Activated CD8-positive, alpha-beta memory T cell treated with anti-CD3 and anti-CD28 coated beads, Interleukin-2, amount 50 U/mL, for 1 hour (primary cell): ENCODE results near the gene TNFAIP3.
"Not testable (repeated sequence)": the region's sequence is repeated elsewhere in the genome, so short reads cannot be mapped to it uniquely, and the experiment has no call there.

Source experiments
- DNase-seq: peaks from one replicate; pipeline ENCODE4 v3.0.0-alpha.2; 2020; ENCODE audit errors: extremely low read depth

Gene TNFAIP3

DNA sequence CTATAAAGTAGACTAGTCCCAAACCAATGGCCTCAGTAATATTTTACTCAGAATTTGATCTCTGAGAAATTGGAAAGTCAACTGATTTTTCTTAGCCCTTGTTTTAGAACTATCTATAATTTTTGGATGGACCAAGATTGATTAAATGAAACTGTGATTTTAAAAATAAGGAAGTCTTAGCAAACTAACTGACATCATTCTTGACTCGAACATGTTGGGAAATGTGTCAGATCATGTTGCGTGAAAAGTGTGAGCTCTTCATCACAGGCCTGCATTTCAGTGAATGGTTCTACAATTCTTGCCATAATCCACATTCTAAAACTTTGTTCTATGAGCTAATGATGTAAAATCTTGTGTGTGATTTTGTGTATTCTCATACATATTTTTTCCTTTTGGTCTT is 11.0 kb downstream of the TNFAIP3 start:
- no peak for DNase-seq

DNA sequence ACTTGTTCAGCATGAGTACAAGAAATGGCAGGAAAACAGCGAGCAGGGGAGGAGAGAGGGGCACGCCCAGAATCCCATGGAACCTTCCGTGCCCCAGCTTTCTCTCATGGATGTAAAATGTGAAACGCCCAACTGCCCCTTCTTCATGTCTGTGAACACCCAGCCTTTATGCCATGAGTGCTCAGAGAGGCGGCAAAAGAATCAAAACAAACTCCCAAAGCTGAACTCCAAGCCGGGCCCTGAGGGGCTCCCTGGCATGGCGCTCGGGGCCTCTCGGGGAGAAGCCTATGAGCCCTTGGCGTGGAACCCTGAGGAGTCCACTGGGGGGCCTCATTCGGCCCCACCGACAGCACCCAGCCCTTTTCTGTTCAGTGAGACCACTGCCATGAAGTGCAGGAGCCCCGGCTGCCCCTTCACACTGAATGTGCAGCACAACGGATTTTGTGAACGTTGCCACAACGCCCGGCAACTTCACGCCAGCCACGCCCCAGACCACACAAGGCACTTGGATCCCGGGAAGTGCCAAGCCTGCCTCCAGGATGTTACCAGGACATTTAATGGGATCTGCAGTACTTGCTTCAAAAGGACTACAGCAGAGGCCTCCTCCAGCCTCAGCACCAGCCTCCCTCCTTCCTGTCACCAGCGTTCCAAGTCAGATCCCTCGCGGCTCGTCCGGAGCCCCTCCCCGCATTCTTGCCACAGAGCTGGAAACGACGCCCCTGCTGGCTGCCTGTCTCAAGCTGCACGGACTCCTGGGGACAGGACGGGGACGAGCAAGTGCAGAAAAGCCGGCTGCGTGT is 11.6 kb downstream of the TNFAIP3 start:
- DNase-seq: no peak

DNA sequence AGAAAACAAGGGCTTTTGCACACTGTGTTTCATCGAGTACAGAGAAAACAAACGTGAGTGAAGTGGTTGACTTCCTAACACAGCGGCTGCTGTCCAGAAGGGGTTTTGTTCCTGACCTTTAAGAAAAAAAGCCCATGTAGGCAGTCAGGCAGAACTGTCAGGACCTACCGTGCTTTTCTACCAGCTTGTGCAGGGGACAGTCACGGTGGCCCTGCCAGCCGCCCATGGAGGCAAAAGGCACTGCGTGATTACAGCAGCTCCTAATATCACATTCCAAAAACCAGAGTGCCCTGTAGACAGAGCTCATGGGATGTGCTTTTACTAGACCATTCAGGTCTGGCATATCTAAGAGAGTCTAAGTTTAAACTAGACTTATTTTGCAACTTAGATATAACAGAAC is 12.2 kb downstream of the TNFAIP3 start:
- no peak for DNase-seq

DNA sequence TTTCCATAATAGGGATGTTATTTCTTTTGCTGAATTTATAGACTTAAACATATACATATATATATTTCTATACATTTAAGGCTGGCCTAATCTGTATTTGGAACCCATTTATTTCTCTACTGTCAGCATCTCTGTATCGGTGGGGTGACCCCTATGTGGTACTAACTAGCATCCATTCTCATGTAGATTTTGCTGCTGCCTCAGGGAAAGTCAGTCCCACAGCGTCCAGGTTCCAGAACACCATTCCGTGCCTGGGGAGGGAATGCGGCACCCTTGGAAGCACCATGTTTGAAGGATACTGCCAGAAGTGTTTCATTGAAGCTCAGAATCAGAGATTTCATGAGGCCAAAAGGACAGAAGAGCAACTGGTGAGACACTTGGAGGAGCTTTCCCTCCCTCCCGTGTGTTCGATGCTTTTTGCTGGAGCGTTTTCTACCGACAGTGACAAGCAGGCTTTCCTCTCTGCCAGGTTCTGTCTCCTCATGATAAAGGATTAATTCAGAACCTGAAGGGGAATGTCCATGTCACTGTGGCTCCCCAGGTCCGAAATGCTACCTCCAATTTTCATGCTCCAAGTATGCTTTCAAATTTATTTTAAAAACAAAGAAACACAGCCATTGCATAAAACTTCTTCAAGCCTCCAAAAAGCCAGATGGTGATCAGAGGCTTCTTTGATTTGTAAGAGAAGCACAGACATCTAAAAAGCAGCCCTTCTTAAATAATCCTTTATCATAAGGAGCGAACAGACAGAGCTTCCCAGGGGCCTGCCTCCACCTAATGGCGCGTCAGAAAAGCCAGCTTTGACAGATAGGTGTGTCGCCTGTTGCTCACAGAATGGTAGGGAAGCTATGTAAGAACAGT is 13.1 kb downstream of the TNFAIP3 start:
- no peak for DNase-seq

DNA sequence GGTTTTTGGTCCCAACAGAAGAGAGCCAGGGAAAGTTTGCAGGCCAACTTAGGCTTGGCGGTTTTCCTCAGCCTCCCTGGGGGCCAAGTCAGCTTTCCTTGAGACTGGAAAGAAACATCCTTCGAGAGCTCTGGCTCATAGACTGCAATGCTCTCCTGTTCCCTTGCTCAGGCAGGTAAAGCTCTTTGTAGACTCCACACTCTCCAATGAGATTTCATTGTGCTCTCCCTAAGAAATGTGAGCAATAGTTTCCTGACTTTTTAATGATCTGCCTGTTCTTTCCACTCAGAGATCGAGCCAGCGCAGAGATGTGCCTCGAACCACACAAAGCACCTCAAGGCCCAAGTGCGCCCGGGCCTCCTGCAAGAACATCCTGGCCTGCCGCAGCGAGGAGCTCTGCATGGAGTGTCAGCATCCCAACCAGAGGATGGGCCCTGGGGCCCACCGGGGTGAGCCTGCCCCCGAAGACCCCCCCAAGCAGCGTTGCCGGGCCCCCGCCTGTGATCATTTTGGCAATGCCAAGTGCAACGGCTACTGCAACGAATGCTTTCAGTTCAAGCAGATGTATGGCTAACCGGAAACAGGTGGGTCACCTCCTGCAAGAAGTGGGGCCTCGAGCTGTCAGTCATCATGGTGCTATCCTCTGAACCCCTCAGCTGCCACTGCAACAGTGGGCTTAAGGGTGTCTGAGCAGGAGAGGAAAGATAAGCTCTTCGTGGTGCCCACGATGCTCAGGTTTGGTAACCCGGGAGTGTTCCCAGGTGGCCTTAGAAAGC is 13.9 kb downstream of the TNFAIP3 start:
- DNase-seq: no peak

DNA sequence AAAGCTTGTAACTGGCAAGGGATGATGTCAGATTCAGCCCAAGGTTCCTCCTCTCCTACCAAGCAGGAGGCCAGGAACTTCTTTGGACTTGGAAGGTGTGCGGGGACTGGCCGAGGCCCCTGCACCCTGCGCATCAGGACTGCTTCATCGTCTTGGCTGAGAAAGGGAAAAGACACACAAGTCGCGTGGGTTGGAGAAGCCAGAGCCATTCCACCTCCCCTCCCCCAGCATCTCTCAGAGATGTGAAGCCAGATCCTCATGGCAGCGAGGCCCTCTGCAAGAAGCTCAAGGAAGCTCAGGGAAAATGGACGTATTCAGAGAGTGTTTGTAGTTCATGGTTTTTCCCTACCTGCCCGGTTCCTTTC is 14.4 kb downstream of the TNFAIP3 start:
- no peak for DNase-seq

DNA sequence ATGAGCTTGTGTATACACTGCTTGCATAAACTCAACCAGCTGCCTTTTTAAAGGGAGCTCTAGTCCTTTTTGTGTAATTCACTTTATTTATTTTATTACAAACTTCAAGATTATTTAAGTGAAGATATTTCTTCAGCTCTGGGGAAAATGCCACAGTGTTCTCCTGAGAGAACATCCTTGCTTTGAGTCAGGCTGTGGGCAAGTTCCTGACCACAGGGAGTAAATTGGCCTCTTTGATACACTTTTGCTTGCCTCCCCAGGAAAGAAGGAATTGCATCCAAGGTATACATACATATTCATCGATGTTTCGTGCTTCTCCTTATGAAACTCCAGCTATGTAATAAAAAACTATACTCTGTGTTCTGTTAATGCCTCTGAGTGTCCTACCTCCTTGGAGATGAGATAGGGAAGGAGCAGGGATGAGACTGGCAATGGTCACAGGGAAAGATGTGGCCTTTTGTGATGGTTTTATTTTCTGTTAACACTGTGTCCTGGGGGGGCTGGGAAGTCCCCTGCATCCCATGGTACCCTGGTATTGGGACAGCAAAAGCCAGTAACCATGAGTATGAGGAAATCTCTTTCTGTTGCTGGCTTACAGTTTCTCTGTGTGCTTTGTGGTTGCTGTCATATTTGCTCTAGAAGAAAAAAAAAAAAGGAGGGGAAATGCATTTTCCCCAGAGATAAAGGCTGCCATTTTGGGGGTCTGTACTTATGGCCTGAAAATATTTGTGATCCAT is 15.3 kb downstream of the TNFAIP3 start:
- DNase-seq: no peak

DNA sequence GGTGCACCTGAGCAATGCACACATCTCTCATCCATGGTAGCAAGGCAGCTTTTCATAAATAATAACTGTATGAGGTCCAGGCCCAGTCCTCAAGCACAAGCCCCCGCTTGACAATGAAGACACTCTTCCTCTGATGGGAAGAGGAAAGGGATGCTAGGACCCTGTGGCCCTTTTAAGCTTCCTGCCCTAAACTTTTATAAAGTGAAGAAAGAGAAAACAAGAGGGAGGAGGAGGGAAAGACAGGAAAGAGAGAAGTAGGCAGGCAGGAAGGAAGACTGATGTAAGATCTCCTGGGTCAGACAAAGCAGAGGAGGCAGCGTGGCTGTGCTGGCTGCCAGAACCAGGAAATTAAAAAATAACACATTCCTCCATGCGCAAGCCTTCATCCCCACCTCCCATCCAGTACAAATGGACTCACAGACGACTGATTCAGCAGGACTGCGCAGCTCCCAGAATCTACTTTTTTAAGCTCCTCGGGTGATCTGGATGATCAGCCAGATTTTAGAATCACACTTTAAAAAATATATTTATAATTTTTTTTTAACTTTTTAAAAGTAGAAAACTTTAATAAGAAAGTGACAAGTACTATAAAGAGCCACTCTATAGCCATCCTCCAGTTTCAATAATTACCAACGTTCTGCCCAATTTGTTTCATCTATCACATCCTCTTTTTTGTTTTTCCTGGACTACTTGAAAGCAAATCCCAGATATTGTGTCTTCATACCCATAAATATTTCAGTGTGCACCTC is 16.5 kb downstream of the TNFAIP3 start:
- no peak for DNase-seq

DNA sequence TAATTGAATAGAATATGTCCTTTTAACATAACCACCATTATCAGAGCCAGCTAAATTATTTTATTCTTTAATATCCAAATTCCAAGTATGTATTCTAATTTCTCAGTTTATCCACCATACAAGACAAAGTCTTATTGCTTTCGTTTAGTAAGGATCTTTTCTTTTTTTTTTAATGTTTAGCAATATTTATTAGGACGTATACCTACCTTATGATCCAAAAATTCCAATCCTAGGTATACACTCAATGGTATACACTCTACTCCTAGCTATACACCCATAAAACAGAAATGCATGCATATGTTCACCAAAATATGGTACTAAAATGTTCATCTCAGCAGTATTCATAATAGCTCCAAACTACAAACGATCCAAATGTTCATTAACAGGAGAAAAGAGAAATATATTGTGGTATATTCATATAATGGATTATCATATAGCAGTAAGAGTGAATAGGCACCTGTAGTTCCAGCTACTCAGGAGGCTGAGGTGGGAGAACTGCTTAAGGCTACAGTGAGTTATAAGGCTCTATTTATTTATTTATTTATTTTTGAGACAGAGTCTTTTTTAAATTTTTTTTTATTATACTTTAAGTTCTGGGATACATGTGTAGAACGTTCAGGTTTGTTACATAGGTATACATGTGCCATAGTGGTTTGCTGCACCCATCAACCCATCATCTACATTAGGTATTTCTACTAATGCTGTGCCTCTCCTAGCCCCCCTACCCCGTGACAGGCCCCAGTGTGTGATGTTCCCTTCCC is 17.3 kb downstream of the TNFAIP3 start:
- DNase-seq: no peak

DNA sequence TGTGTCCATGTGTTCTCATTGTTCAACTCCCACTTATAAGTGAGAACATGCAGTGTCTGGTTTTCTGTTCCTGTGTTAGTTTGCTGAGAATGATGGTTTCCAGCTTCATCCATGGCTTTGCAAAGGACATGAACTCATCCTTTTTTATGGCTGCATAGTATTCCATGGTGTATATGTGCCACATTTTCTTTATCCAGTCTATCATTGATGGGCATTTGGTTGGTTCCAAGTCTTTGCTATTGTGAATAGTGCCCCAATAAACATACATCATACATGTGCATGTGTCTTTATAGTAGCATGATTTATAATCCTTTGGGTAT is 17.8 kb downstream of the TNFAIP3 start:
- DNase-seq: not testable (repeated sequence)

DNA sequence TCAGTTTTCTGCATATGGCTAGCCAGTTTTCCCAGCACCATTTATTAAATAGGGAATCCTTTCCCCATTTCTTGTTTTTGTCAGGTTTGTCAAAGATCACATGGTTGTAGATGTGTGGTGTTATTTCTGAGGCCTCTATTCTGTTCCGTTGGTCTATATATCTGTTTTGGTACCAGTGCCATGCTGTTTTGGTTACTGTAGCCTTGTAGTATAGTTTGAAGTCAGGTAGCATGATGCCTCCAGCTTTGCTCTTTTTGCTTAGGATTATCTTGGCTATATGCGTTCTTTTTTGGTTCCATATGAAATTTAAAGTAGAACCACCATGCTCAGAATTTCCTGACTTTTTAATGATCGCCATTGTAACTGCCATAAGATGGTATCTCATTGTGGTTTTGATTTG is 19.2 kb downstream of the TNFAIP3 start:
- not testable (repeated sequence) for DNase-seq

DNA sequence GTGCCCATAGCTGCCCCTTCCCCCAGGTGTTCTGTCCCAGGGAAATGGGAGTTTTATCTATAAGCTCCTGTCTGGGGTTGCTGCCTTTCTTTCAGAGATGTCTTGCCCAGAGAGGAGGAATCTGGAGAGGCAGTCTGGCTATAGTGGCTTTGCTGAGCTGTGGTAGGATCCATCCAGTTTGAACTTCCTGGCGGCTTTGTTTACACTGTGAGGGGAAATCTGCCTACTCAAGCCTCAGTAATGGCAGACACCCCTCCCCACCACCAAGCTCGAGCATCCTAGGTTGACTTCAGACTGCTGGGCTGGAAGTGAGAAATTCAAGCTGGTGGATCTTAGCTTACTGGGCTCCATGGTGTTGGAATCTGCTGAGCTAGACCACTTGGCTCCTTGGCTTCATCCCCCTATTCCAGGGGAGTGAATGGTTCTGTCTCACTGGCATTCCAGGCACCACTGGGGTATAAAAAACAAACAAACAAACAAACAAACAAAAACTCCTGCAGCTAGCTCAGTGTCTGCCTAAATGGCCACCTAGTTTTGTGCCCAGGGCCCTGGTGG is 24.0 kb downstream of the TNFAIP3 start:
- DNase-seq: no peak

DNA sequence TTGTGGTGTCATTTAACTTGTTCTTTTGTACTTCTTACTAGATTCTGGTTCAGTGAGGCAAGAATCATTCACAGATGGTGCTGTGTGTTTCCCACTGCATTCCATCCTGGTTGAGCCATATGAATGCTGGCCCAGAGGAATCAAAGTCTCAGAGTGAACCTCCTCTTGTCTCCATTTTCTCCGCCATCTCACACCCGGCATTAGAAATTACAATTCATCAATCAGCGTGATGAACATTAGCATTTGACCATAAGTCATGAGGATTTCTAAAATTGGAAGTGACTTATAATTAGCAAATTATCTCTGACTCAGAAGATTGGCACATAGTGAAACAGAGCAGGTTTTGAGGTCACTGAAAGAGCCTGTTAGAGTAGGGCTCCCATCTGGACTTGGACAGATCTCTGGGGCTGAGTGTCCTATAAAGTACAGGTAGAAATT is 25.2 kb downstream of the TNFAIP3 start:
- no peak for DNase-seq

DNA sequence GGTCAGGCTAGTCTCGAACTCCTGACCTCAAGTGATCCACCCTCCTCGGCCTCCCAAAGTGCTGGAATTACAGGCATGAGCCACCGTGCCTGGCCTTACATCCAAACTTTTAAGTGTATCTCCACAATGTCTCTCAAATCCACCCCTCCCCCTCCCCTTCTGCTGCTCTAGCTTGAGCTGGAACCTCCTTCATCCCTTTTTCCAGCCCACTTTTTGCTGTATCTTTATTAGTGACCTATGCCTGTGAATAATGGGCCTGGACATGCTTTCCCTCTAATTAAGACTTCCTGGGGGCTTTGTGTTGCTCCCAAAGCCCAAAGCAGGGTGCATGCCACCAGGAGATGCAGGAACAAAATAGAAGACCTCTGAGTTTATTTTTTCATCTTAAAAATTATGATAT is 26.1 kb downstream of the TNFAIP3 start:
- DNase-seq: no peak

DNA sequence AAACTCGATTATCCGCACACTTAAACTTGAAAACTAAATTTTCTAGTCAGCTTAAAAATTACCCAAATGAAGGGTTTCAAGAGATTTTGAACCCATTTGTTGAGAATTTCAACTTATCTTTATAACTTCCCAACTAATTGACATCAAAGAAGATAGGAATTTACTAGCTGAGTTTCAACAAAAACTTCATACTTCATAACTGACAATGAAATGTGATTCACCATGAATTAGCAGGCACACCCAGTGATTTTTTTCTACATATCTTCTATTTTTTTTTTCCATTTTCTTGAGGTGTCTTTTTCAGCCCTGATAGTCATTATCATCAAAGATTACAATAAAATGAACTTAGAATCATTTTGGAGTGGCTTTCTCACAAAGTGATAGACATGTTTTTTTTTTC is 26.7 kb downstream of the TNFAIP3 start:
- no peak for DNase-seq

DNA sequence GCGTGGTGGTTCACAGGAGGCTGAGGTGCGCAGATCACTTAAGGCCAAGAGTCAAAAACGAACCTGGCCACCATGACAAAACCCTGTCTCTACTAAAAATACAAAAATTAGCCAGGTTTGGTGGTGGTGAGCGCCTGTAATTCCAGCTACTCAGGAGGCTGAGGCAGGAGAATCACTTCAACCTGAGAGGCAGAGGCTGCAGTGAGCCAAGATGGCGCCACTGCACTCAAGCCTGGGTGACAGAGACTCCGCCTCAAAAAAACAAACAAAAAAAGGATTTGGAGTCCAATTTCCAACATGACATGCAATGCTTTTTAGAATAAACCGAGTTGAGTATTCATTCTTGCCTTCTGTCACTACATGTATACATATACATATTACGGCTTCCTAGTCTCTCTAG is 27.3 kb downstream of the TNFAIP3 start:
- not testable (repeated sequence) for DNase-seq

DNA sequence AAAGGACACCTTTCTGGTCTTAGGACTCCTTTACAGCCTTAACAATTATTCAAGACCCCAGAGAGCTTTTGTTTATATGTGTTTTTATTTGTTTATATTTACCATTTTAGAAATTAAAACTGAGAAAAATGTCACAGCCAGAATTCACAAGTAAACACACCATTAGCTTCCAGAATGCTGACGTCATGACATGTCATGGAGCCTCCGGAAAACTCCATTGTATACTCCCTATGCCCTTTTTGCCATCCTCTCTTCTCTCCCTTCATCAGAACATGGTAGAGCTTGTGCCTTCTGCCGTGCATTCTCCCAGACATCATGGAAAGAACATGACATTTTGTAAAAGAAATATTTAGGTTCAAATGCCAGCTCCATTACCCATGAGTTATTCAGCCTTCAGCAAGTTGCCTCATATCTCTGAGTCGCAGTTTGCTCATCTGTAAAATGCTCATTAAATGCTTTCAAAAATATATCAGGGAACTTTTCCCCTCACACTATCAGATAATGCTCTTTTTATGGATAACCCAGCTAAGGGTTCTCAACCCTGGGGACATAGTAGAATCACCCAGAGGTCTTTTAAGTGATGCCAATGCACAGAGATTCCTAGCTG is 27.8 kb downstream of the TNFAIP3 start:
- DNase-seq: no peak

DNA sequence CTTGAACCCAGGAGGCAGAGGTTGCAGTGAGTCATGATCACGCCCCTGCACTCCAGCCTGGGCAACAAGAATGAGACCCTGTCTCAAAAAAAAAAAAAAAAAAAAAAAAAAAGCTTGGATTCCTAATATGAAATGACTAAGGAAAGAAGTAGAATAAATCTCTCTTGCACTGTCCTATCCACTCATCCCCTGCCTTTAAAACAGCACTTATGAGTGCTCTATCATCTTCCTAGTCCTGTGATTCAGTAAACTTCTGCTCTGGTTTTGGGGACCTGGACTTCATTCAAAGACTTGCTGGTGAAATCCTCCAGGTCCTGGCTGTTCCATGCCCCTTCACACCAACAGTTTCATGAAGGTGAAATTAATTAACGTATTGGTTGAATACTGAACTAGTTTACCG is 29.6 kb downstream of the TNFAIP3 start:
- no peak for DNase-seq

DNA sequence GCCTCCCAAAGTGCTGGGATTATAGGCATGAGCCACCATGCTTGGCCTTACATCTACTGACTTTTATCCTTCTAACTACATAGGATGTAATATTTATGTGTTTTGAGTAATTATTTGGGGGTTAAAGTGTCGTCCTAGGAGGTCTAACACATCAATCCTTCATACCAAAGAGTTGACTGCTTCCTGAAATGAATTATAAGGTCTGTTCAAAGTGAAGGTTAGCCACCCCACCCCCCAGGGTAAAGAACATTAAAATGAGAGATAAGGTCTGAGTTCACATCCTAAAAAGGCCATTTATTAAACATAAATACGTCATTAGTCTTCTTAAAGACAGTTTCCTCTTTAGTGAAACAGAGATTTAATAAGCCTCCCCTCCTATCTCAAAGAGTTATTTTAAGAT is 33.8 kb downstream of the TNFAIP3 start:
- DNase-seq: no peak

DNA sequence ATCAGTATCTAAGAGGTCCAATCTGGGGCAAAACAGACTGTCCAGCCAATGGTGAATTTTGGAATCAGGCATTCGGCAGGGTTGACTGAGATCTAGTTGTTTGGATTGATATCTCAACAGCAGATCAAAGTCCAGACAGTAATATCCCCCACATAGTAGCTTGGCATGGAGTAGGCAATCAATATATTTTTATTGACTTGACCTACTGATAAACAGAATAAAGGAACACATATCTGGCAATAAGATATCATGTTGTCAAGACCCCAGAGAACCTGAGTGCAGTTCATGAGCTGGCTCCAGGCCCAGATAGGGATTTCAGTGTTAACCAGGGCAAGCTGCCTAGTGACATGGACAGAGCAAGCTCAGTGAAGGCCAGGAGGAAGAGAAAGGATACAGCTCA is 34.4 kb downstream of the TNFAIP3 start:
- no peak for DNase-seq
